Mesodermal cell (in vitro differentiated cells): ENCODE results near the gene ESD.
"Not testable (repeated sequence)": the region's sequence is repeated elsewhere in the genome, so short reads cannot be mapped to it uniquely, and the experiment has no call there.

Source experiments
- H3K27ac ChIP-seq: 2 replicates; pipeline ENCODE4 v1.7.0; 2013; ENCODE audit warnings: mild to moderate bottlenecking, low read depth, low read length, moderate library complexity; ENCODE audit not compliant: severe bottlenecking
- H3K36me3 ChIP-seq: 2 replicates; pipeline ENCODE4 v1.7.1; 2013; ENCODE audit warnings: mild to moderate bottlenecking, low read length, moderate library complexity; ENCODE audit not compliant: control insufficient read depth, insufficient read depth
- H3K4me1 ChIP-seq: one replicate; pipeline ENCODE4 v1.7.1; 2013; ENCODE audit warnings: mild to moderate bottlenecking, low read length; ENCODE audit not compliant: insufficient read depth, control insufficient read depth, poor library complexity, severe bottlenecking
- H3K4me3 ChIP-seq: 2 replicates; pipeline ENCODE4 v1.7.0; 2013; ENCODE audit warnings: low read length, control low read depth, mild to moderate bottlenecking; ENCODE audit not compliant: insufficient read depth, poor library complexity, severe bottlenecking; ENCODE audit errors: extremely low read depth
- H3K9me3 ChIP-seq: 2 replicates; pipeline ENCODE4 v1.7.1; 2013; ENCODE audit warnings: mild to moderate bottlenecking, low read length, moderate library complexity; ENCODE audit not compliant: control insufficient read depth
- WGBS, 2 experiments: methylation state at CpG; one replicate each; pipeline ENCODE4 v1.1.5; 2013; ENCODE audit warnings: missing lambda C conversion rate in 2 of 2; ENCODE audit not compliant: insufficient coverage in 2 of 2; 5-methylcytosine and 5-hydroxymethylcytosine counted together

ESD gene

DNA sequence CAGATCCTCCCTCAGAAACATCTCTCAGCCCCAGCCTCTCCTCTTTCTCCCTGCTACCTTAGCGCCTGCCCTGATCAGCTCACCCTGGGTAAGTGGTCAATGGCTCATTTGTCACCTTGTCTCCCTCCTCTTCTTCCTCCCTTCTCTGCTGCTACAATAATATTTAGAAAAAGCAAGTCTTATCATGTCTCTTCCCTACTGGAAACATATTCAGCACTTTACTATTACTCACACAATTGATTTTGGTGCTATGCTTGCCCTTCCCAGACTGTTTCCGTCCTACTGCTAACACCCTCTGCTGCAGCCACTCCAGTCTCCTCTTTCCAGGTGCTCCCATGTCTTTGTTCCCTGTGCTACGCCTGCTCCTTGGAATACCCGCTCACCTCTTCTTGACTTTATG is 35.8 kb downstream of the ESD start:
- H3K4me1 ChIP-seq, result peaks cover 4% of the 10 kb centered on the region

GRCh38 chr13:46759846-46760245 is 37.1 kb downstream of the ESD start:
- Histone ChIP-seq H3K4me3 (no peak overlapping the region), H3K36me3 (no peaks in the 10 kb centered on the region), H3K9me3 (no peaks in the 10 kb centered on the region), H3K4me1 (no peaks in the 10 kb centered on the region), H3K27ac (no peak overlapping the region)
- WGBS, 2 experiments, result 73 to 100% methylated on average over 1 to 2 of the region's 2 CpGs

More for the DNA sequence above, 35.8 kb downstream of the ESD start:
- no peaks in the 10 kb centered on the region for H3K9me3 ChIP-seq
- H3K36me3 ChIP-seq, result no peaks in the 10 kb centered on the region
- WGBS, 2 experiments, result 95 to 99% methylated on average over 4 of the region's 4 CpGs
- H3K27ac ChIP-seq, result no peak overlapping the region
- no peak overlapping the region for H3K4me3 ChIP-seq

GRCh38 chr13:46757640-46758039 is 39.3 kb downstream of the ESD start:
- Histone ChIP-seq H3K4me3 (no peak overlapping the region), H3K9me3 (no peaks in the 10 kb centered on the region), H3K4me1 (no peaks in the 10 kb centered on the region), H3K36me3 (no peaks in the 10 kb centered on the region), H3K27ac (no peak overlapping the region)
- 100% methylated on average over 1 of the region's 3 CpGs for WGBS, 2 experiments

- WGBS, 2 experiments, result 40 to 92% methylated on average over 1 to 2 of the region's 4 CpGs
- H3K9me3 ChIP-seq, result no peaks in the 10 kb centered on the region
- no peak overlapping the region for H3K27ac ChIP-seq
- no peak overlapping the region for H3K4me3 ChIP-seq
- H3K4me1 ChIP-seq, result no peaks in the 10 kb centered on the region
- H3K36me3 ChIP-seq, result peaks cover 1% of the 10 kb centered on the region
These were observed 40.0 kb downstream of the ESD start for GRCh38 chr13:46756977-46757376.

DNA sequence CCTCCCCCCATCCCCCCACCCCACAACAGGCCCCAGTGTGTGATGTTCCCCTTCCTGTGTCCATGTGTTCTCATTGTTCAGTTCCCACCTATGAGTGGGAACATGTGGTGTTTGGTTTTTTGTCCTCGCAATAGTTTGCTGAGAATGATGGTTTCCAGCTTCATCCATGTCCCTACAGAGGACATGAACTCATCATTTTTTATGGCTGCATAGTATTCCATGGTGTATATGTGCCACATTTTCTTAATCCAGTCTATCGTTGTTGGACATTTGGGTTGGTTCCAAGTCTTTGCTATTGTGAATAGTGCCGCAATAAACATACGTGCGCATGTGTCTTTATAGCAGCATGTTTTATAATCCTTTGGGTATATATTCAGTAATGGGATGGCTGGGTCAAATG is 41.5 kb downstream of the ESD start:
- H3K36me3 ChIP-seq, result peaks cover 10% of the 10 kb centered on the region
- no CpG with 5 or more reads among the region's 5 CpGs for WGBS, 2 experiments
- not testable (repeated sequence) for H3K4me1 ChIP-seq, H3K9me3 ChIP-seq, H3K4me3 ChIP-seq, H3K27ac ChIP-seq

DNA sequence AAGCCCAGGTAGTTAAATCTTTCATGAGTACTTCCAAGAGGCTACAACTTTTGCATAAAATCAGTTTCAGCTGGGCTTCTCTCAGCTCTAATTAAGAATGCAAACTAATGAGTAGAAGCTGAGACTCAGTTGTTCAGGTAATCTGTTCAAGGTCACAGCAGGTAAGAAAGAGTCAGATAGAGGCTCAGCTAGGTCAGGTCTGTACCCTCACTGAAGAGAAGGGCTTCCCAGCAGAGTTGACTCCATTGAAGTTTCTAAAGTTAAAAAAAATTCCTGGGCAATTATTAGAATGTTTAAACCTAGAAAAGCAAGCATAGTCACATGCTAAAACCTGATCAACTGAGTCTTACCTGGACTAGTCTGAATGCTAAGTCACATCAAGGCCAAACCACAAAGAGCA is 42.1 kb downstream of the ESD start:
- Histone ChIP-seq H3K9me3 (no peaks in the 10 kb centered on the region), H3K4me3 (no peak overlapping the region), H3K4me1 (no peaks in the 10 kb centered on the region), H3K36me3 (peaks cover 17% of the 10 kb centered on the region), H3K27ac (no peak overlapping the region)

DNA sequence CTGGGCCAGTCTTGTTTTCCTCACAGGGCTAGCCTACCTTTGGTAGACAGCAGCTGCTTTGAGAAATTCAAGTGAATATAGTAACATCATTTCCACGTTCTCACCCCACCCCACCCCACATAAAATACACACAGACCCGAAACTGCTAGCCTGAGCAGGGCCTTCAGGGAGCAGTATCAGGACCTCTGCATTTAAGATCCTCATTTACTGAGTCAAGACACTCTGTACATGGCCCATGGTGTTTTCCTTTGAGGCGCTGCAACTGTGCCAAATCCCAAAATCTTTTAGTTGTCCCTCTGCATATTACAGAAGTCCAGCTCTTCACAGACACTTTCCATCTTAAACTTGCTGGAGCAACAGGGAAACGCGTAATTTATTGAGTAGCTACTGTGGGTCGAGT is 43.0 kb downstream of the ESD start:
- no peak overlapping the region for H3K4me3 ChIP-seq
- no peaks in the 10 kb centered on the region for H3K4me1 ChIP-seq
- no peaks in the 10 kb centered on the region for H3K9me3 ChIP-seq
- peaks cover 22% of the 10 kb centered on the region for H3K36me3 ChIP-seq
- WGBS, 2 experiments, result 90 to 91% methylated on average over 3 to 6 of the region's 6 CpGs
- H3K27ac ChIP-seq, result no peak overlapping the region

GRCh38 chr13:46753137-46753536 is 43.8 kb downstream of the ESD start:
- 90% methylated on average over 2 of the region's 5 CpGs; no CpG with 5 or more reads in 1 of the 2 experiments for WGBS, 2 experiments
- peaks cover 30% of the 10 kb centered on the region for H3K36me3 ChIP-seq

GRCh38 chr13:46751811-46752635 is 44.9 kb downstream of the ESD start:
- no peak overlapping the region for H3K4me3 ChIP-seq
- H3K36me3 ChIP-seq, result peaks cover 40% of the 10 kb centered on the region
- H3K4me1 ChIP-seq, result no peaks in the 10 kb centered on the region
- H3K27ac ChIP-seq, result no peak overlapping the region
- H3K9me3 ChIP-seq, result no peaks in the 10 kb centered on the region
- 94 to 95% methylated on average over 6 of the region's 7 CpGs for WGBS, 2 experiments

More at GRCh38 chr13:46753137-46753536, 43.8 kb downstream of the ESD start:
- Histone ChIP-seq H3K4me3 (no peak overlapping the region), H3K27ac (no peak overlapping the region), H3K9me3 (no peaks in the 10 kb centered on the region), H3K4me1 (no peaks in the 10 kb centered on the region)

DNA sequence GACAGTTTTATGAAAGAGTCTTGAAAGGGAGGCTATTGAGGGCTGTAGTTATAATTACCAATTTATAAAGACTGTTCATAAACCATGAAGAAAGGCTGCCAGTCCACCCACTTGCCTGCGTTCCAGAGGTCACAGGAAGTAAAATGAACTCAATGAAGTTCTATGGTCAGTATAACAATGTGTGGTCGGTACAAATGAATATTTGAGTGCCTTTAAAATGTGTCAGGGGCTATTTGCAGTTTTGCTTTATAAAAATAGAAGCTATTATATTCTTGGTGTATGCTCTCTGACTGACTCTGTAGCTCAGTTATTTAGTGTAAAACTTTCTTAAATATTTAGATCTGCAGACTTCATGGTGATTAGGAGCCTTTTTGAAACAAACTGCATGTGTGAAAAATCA is 47.0 kb downstream of the ESD start:
- Histone ChIP-seq H3K36me3 (peaks cover 60% of the 10 kb centered on the region), H3K4me3 (no peak overlapping the region), H3K27ac (no peak overlapping the region), H3K4me1 (no peaks in the 10 kb centered on the region), H3K9me3 (peaks cover 5% of the 10 kb centered on the region)
- 100% methylated on average over 1 to 2 of the region's 2 CpGs for WGBS, 2 experiments

GRCh38 chr13:46748300-46748699 is 48.7 kb downstream of the ESD start:
- H3K4me3 ChIP-seq, result no peak overlapping the region
- H3K36me3 ChIP-seq, result peaks cover 76% of the 10 kb centered on the region
- H3K9me3 ChIP-seq, result peaks cover 5% of the 10 kb centered on the region
- WGBS, 2 experiments, result 89 to 93% methylated on average over 3 to 4 of the region's 4 CpGs
- H3K27ac ChIP-seq, result no peak overlapping the region
- no peaks in the 10 kb centered on the region for H3K4me1 ChIP-seq
